ENCODE data around the gene ACTL10.
"Not testable (repeated sequence)": the region's sequence is repeated elsewhere in the genome, so short reads cannot be mapped to it uniquely, and the experiment has no call there.

The ACTL10 gene

GRCh38 chr20:33697129-33697528 is 30.4 kb downstream of the ACTL10 start:
- no peak for DNase-seq (ENCODE audit: low read depth)

- not testable (repeated sequence) for DNase-seq (ENCODE audit: low read depth)
Measured at GRCh38 chr20:33698966-33699365, 32.2 kb downstream of the ACTL10 start.

DNA sequence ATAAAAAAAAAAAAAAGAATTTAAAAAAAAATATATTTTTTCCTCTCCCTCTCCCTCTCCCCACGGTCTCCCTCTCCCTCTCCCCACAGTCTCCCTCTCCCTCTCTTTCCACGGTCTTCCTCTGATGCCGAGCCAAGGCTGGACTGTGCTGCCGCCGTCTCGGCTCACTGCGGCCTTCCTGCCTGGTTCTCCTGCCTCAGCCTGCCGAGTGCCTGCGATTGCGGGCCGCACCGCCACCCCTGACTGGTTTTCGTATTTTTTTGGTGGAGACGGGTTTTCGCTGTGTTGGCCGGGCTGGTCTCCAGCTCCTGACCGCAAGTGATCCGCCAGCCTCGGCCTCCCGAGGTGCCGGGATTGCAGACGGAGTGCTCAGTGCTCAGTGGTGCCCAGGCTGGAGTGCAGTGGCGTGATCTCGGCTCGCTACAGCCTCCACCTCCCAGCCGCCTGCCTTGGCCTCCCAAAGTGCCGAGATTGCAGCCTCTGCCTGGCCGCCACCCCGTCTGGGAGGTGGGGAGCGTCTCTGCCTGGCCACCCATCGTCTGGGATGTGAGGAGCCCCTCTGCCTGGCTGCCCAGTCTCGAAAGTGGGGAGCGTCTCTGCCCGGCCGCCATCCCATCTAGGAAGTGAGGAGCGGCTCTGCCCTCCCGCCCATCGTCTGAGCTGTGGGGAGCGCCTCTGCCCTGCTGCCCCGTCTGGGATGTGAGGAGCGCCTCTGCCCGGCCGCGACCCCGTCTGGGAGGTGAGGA is 34.1 kb downstream of the ACTL10 start:
- not testable (repeated sequence) for DNase-seq (ENCODE audit: low read depth)

- no peak for DNase-seq (ENCODE audit: low read depth)
Measured at GRCh38 chr20:33701629-33702450, 35.1 kb downstream of the ACTL10 start.

DNA sequence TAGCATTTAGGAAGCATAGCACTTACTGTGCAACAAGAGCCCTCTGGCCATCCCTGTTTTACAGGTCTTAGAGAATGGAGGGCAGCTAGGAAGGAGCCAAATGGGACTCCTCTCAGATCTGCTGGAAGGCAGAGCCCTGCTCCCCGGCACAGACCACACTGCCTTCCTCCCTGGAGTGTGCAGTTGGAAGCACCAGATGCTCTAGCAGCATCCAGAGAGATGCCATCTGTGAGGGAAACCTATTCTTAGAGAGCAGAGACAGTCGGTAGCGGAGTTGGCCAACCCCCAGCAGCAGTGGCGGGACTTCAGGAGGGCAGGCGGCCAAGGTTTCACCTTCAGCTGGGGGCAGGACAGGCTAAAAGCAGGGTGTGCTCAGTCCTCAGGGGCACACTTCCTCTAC is 36.1 kb downstream of the ACTL10 start:
- no peak for DNase-seq (ENCODE audit: low read depth)

DNA sequence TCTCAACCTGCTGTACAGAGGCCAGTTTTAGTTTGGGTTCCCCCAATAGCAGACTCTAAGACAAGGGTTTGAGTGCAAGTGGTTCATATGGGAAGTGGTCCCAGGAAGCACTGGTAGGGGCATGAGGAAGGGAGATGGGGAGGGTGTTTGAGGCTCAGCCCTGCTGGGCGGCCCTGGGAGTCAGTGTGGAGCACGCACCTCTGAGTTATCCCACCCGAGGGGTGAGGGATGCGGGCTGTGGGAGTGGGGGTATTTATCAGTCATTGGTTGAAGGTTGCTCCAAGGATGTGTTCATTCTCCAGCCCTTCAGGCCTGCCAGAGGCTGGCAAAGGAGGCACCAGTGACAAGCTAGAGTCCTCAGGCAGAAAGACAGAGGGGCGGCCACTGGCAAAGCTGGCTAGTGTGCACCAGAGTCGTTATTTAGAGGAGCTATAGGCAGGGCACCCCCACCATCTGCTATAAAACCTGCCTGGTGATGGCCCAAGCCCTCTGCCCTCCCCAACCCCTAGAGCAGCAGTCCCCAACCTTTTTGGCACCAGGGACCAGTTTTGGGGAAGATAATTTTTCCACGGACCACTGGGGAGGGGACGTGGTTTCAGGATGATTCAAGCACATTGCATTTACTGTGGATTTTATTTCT is 36.9 kb downstream of the ACTL10 start:
- DNase-seq (ENCODE audit: low read depth), result no peak

- no peak for DNase-seq (ENCODE audit: low read depth)
Measured at GRCh38 chr20:33704197-33704924, 37.6 kb downstream of the ACTL10 start.

- no peak for DNase-seq (ENCODE audit: low read depth)
Measured at GRCh38 chr20:33707668-33708067, 40.9 kb downstream of the ACTL10 start.

- DNase-seq (ENCODE audit: low read depth), result no peak
Measured at GRCh38 chr20:33709398-33709797, 42.7 kb downstream of the ACTL10 start.

DNA sequence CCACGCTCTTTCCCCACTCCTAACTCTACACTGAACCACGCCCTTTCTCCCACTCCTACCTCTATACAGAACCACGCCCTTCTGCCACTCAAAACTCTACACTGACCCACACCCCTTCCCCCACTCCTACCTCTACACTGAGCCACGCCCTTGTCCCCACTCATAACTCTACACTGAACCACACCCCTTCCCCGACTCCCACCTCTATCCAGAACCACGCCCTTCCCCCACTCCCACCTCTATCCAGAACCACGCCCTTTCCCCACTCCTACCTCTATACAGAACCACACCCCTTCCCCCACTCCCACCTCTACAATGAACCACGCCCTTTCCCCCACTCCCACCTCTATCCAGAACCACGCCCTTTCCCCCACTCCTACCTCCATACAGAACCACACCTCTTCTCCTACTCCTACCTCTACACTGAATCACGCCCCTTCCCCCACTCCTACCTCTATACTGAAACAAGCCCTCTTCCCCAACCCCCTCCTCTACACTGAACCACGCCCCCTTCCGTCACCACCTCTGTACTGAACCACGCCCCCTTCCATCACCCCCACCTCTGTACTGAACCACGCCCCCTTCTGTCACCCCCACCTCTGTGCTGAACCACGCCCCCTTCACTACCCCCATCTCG is 43.3 kb downstream of the ACTL10 start:
- no peak for DNase-seq (ENCODE audit: low read depth)

- DNase-seq (ENCODE audit: low read depth), result no peak
Measured at GRCh38 chr20:33710681-33711445, 44.1 kb downstream of the ACTL10 start.

- no peak for DNase-seq (ENCODE audit: low read depth)
Measured at GRCh38 chr20:33711446-33711738, 44.6 kb downstream of the ACTL10 start.

- no peak for DNase-seq (ENCODE audit: low read depth)
Measured at GRCh38 chr20:33713865-33714367, 47.2 kb downstream of the ACTL10 start.

- no peak for DNase-seq (ENCODE audit: low read depth)
Measured at GRCh38 chr20:33716498-33716897, 49.8 kb downstream of the ACTL10 start.
